GM19468 (cell line): Measurements from ENCODE around the gene FST.

Experiments used
- ATAC-seq: cut with Tn5 transposase; IDR thresholded peaks from one replicate; pipeline ENCODE4 v1.9.1; 2021; ENCODE audit warnings: mild to moderate bottlenecking, moderate library complexity, moderate number of reproducible peaks; ENCODE audit not compliant: unreplicated experiment; ENCODE audit errors: extremely low read depth

Gene FST

DNA sequence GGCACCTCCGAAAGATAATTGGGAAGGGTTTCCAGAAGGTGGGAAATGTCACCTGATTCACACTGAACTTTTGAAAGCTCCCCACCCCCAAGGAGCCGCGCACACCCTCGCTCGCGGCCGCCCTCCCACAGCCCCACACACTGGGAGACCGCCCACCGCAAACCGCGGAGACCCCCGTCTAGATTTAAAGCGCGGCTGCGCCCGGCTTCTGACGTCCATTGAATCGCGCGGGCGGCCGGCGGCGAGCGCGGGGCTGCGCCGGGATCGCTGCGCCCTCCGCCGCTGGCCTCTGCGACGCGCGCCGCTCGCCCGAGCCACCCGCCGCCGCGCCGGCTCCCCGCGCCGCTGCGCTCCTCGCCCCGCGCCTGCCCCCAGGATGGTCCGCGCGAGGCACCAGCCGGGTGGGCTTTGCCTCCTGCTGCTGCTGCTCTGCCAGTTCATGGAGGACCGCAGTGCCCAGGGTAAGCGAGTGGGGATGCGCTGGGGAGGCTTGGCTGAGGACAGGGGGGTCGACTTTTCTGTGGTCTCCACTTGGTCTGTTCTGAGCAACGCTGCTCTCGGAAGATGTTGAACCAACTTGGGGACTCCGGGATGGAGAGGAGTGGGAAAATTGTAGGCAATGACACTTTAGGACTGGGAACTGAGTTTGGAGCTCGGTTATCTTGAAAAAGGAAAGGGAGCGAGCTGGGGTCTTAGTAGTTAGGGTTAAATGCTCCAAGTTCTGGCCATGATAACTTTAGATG lies at the start of gene FST:
Gene FST (plus strand): TSS at position 214 of the 743 bp plus-strand sequence. CDS start 163 bp downstream, at position 377.
- no peak for ATAC-seq

- ATAC-seq = no peak
Observed at GRCh38 chr5:53431665-53432064, 48.8 kb upstream of the FST start.

DNA sequence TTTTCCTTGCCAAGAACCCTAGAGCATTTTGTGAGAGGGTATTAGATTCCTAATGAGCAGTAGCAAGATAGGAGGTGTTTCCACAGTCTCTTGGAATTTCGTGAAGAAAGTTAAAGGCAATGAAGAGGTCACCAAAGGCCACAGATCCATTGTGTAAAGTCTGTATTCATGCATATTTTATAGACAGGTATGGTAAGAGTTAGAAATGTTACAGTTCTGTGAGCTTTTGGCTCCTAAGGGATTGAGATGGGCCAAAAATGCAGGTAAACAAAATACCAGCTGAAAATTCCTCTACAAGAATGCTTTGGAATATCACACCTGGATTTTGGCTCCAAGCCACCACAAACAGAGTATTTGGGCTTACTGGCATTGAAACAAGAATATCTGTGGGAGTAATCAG lies 47.4 kb upstream of the FST start:
- no peak for ATAC-seq

GRCh38 chr5:53434541-53434940 lies 45.9 kb upstream of the FST start:
- ATAC-seq = no peak

GRCh38 chr5:53436480-53437191 lies 43.8 kb upstream of the FST start:
- no peak for ATAC-seq

- no peak for ATAC-seq
Observed at GRCh38 chr5:53438079-53438478, 42.4 kb upstream of the FST start.

- ATAC-seq = no peak
Observed at GRCh38 chr5:53438486-53439472, 41.6 kb upstream of the FST start.

DNA sequence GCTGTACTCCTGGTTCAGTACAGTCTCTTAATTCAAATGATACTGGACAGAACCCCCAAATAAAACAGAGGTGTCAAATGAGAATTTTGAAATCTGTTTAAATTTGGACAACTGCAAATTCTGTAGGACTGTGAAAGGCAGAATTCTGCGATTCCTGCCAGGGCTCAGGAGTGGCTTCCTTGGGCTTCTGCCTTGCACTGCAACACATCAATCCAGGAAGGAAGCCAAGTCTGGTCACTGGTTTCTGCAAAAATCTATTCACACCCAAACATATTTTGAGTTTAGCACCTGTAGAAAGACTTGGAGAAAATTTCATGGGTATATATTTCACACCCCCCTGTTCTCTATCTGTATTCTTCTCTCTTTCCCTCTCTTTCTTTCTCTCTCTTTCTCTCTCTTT lies 37.5 kb upstream of the FST start:
- no peak for ATAC-seq

GRCh38 chr5:53445569-53445968 lies 34.9 kb upstream of the FST start:
- no peak for ATAC-seq

DNA sequence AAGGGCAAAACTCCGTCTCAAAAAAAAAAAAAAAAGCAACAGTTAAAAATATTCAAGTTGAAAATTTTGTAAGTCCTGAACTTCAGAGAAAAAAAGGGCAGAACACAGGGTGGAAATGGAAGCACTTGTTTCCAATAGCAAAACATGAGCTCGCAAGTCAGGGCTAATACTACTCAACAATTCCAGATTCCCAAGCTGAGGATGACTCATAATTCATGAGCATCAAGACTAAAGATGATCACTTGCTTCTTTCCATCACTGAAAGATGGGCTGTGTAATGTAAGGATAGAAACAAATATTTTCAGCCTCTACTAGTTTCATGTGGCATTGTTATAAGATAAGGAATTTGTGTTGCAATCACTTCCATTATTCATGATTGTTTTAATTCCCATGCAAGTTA lies 33.5 kb upstream of the FST start:
- no peak for ATAC-seq

- no peak for ATAC-seq
Observed at GRCh38 chr5:53448851-53449250, 31.6 kb upstream of the FST start.

- ATAC-seq = no peak
Observed at GRCh38 chr5:53453898-53454718, 26.3 kb upstream of the FST start.

- no peak for ATAC-seq
Observed at GRCh38 chr5:53454719-53455000, 25.8 kb upstream of the FST start.

GRCh38 chr5:53456366-53456765 lies 24.1 kb upstream of the FST start:
- ATAC-seq = no peak

DNA sequence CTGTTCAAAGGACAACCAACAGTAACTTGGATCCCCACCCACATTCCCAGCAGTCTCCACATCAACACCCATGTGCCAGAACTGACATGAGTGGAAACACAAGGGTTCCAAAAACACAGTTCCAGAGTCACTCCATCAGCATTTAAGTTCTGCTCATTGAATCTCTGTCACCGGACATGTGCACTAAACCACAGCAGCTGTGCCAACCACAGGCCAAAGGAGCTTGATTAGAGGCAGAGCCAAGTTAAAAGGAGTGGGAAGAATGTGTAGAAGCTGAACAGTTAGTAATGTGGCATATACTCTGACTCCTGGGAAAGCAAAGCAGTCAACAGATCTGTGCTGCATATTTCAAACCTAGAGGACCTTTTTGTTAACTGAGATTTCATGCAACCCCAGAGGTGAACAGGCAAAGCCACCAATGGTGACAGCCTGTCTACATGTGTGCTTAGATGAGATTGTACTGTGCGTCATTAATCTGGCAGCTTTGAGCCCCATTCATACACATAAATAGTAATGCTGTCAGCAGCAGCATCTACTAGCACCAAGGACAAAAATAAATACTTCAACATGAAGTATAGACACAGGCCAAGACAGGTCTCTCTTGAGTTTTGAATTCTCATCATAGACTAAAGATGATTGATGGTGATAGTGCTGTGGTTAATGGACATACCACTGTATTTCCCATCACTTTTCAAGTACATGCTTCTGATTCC lies 16.4 kb upstream of the FST start:
- no peak for ATAC-seq

GRCh38 chr5:53464722-53465121 lies 15.7 kb upstream of the FST start:
- ATAC-seq = no peak

GRCh38 chr5:53469946-53470687 lies 10.3 kb upstream of the FST start:
- no peak for ATAC-seq

DNA sequence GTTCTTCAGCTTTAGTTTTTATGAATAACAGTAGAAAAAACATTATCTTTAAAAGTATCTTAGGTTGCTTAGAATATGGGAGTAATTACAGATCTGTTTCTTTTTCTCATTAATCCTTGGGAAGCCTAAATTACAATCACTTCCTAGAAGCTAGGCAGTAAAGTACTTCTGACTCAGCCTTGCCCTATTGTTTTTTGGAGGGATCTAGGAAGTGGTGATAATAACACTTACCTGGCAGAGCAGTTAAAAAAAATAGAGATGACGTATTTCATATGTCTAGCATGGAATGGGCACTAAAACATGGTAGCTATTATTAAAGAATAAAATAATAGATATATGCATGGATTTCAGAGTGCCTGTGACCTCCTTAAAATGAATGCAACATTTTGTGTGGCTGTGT lies 8.2 kb upstream of the FST start:
- ATAC-seq = no peak
